H1 (cell line): Measurements from ENCODE around the gene ACTA2.

Experiments used
- CHD2 ChIP-seq: IDR thresholded peaks from 2 replicates; pipeline ENCODE4 v1.6.1; 2012; ENCODE audit warnings: low read length, improper control_type of control experiment
- EP300 ChIP-seq, 2 experiments: IDR thresholded peaks; 1 replicate in 1 of 2; 2 replicates in 1 of 2; pipeline ENCODE4 v1.6.1; 2011 to 2012; ENCODE audit warnings: low read depth in 2 of 2, low read length in 2 of 2, mild to moderate bottlenecking in 2 of 2, borderline replicate concordance in 1 of 2, inconsistent platforms in 1 of 2, moderate library complexity in 1 of 2
- EZH2 ChIP-seq: fragments of 200-600 bp; sonication (generic); IDR thresholded peaks from 2 replicates; pipeline ENCODE4 v1.7.1; 2012; ENCODE audit warnings: low read depth, mild to moderate bottlenecking, moderate library complexity, low read length, inconsistent platforms; ENCODE audit not compliant: severe bottlenecking
- GTF2F1 ChIP-seq: IDR thresholded peaks from 2 replicates; pipeline ENCODE4 v1.6.1; 2012; ENCODE audit warnings: low read depth, low read length, improper control_type of control experiment, borderline replicate concordance
- HDAC6 ChIP-seq: IDR thresholded peaks from one replicate; pipeline ENCODE4 v1.7.1; 2012; ENCODE audit warnings: low read depth, mild to moderate bottlenecking, inconsistent platforms, low read length, moderate library complexity
- NRF1 ChIP-seq: IDR thresholded peaks from 2 replicates; pipeline ENCODE4 v1.6.1; 2011; ENCODE audit warnings: mild to moderate bottlenecking, low read depth, low read length, improper control_type of control experiment
- POLR2A ChIP-seq, 2 experiments: IDR thresholded peaks; 1 replicate in 1 of 2; 2 replicates in 1 of 2; pipeline ENCODE4 v1.6.1; 2011; ENCODE audit warnings: low read depth in 2 of 2, low read length in 2 of 2, mild to moderate bottlenecking in 2 of 2; ENCODE audit errors: control extremely low read depth in 1 of 2
- RAD21 ChIP-seq, 2 experiments: IDR thresholded peaks in 1 of 2; conservative IDR thresholded peaks in 1 of 2; 2 replicates each; pipeline ENCODE4 v1.6.1; 2011; ENCODE audit warnings: low read depth in 2 of 2, low read length in 2 of 2, improper control_type of control experiment in 1 of 2, inconsistent platforms in 1 of 2, mild to moderate bottlenecking in 1 of 2, moderate library complexity in 1 of 2
- TAF1 ChIP-seq: IDR thresholded peaks from 2 replicates; pipeline ENCODE4 v1.6.1; 2011; ENCODE audit warnings: mild to moderate bottlenecking, low read depth, low read length
- YY1 ChIP-seq: IDR thresholded peaks from 2 replicates; pipeline ENCODE4 v1.6.1; 2011; ENCODE audit warnings: low read depth, mild to moderate bottlenecking, low read length
- TF ChIP-seq, protein P1 (sequence below), 3 experiments: IDR thresholded peaks; 1 replicate in 2 of 3; 2 replicates in 1 of 3; pipeline versions ENCODE4 v1.5.1 to v1.6.1; 2011; ENCODE audit warnings: low read length in 3 of 3, mild to moderate bottlenecking in 3 of 3, inconsistent platforms in 2 of 3, low read depth in 1 of 3, moderate library complexity in 1 of 3; ENCODE audit not compliant: insufficient read depth in 1 of 3; ENCODE audit errors: control extremely low read depth in 1 of 3

- TF ChIP-seq EZH2: no peak
- TF ChIP-seq, protein P1, sequence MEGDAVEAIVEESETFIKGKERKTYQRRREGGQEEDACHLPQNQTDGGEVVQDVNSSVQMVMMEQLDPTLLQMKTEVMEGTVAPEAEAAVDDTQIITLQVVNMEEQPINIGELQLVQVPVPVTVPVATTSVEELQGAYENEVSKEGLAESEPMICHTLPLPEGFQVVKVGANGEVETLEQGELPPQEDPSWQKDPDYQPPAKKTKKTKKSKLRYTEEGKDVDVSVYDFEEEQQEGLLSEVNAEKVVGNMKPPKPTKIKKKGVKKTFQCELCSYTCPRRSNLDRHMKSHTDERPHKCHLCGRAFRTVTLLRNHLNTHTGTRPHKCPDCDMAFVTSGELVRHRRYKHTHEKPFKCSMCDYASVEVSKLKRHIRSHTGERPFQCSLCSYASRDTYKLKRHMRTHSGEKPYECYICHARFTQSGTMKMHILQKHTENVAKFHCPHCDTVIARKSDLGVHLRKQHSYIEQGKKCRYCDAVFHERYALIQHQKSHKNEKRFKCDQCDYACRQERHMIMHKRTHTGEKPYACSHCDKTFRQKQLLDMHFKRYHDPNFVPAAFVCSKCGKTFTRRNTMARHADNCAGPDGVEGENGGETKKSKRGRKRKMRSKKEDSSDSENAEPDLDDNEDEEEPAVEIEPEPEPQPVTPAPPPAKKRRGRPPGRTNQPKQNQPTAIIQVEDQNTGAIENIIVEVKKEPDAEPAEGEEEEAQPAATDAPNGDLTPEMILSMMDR (IDR thresholded peaks at IDR 0.05; ENCODE audit: control extremely low read depth in 1 of 3, insufficient read depth in 1 of 3, low read depth in 1 of 3, low read length in 3 of 3): no peak
- TF ChIP-seq POLR2A (IDR thresholded peaks at IDR 0.05; ENCODE audit: control extremely low read depth in 1 of 2, low read depth in 2 of 2, low read length in 2 of 2): no peak
- no peak for TF ChIP-seq CHD2
- no peak for TF ChIP-seq EP300 (IDR thresholded peaks at IDR 0.05; ENCODE audit: borderline replicate concordance in 1 of 2, low read depth in 2 of 2, low read length in 2 of 2)
- no peak for TF ChIP-seq GTF2F1
- TF ChIP-seq YY1: no peak
- TF ChIP-seq TAF1: no peak
- TF ChIP-seq RAD21 (IDR thresholded peaks at IDR 0.05 in 1 of 2, conservative IDR thresholded peaks at IDR 0.05 in 1 of 2; ENCODE audit: low read depth in 2 of 2, low read length in 2 of 2): no peak
- TF ChIP-seq HDAC6: no peak
- no peak for TF ChIP-seq NRF1
Observed at GRCh38 chr10:88962336-88962735, 9.8 kb upstream of the ACTA2 start.
